Measurements from ENCODE around the gene NDP.

NDP gene

GRCh38 chrX:43962636-43963035 lies 10.6 kb downstream of the NDP start:
- H3K14ac ChIP-seq (ENCODE audit: low read length in 2 of 2) = no peak overlapping the region
- no peak overlapping the region for H3K27ac ChIP-seq (ENCODE audit: low read length, poor library complexity, severe bottlenecking)
- H3K23ac ChIP-seq (ENCODE audit: low read length in 2 of 2) = no peak overlapping the region
- H3K18ac ChIP-seq (ENCODE audit: low read depth in 1 of 2, low read length in 2 of 2) = no peak overlapping the region
- H3K79me1 ChIP-seq (replicated peaks; ENCODE audit: low read length, poor library complexity, severe bottlenecking) = no peaks in the 10 kb centered on the region
- no peaks in the 10 kb centered on the region for H3K36me3 ChIP-seq (ENCODE audit: control insufficient read depth in 1 of 2, insufficient read depth in 2 of 2, low read depth in 1 of 2, low read length in 2 of 2)
- no peak for DNase-seq
- WGBS = 88% methylated on average over 8 of the region's 9 CpGs
- peaks cover 12% of the 10 kb centered on the region for H3K9me3 ChIP-seq (ENCODE audit: control insufficient read depth, low read length)
- no peak overlapping the region for H2BK15ac ChIP-seq (ENCODE audit: low read depth, poor library complexity, severe bottlenecking)
- H2AFZ ChIP-seq (ENCODE audit: low read depth, low read length) = no peak overlapping the region
- H2BK120ac ChIP-seq (ENCODE audit: low read depth, low read length) = no peak overlapping the region
- H2AK5ac ChIP-seq (ENCODE audit: low read length, severe bottlenecking) = no peak overlapping the region
- no peak overlapping the region for H3K4me3 ChIP-seq (ENCODE audit: insufficient read depth in 1 of 2, low read depth in 1 of 2, low read length in 2 of 2)
- H3K4ac ChIP-seq (ENCODE audit: low read depth in 1 of 2, low read length in 2 of 2) = no peak overlapping the region
- no peaks in the 10 kb centered on the region for H3K4me1 ChIP-seq (ENCODE audit: control insufficient read depth, insufficient read depth, low read depth, low read length)
- no peak overlapping the region for H3K4me2 ChIP-seq (ENCODE audit: low read length, poor library complexity, severe bottlenecking)
- H3K27me3 ChIP-seq (ENCODE audit: control insufficient read depth in 1 of 2, insufficient read depth in 1 of 2, low read length in 2 of 2) = peaks cover 0 to 29% of the 10 kb centered on the region in 2 experiments
- no peak overlapping the region for H4K8ac ChIP-seq (ENCODE audit: low read length)
- no peak overlapping the region for H3K9ac ChIP-seq (ENCODE audit: low read length)
- H2BK5ac ChIP-seq (ENCODE audit: low read depth, low read length, poor library complexity, severe bottlenecking) = no peak overlapping the region
- no peak overlapping the region for H4K91ac ChIP-seq (ENCODE audit: low read length)
- no peak overlapping the region for H2BK12ac ChIP-seq (ENCODE audit: low read length in 2 of 2)

GRCh38 chrX:43961699-43962098 lies 11.5 kb downstream of the NDP start:
- no peak for DNase-seq
- Histone ChIP-seq H3K14ac (ENCODE audit: low read length in 2 of 2) (no peak overlapping the region), H4K91ac (ENCODE audit: low read length) (no peak overlapping the region), H3K4me1 (ENCODE audit: control insufficient read depth, insufficient read depth, low read depth, low read length) (no peaks in the 10 kb centered on the region), H3K27me3 (ENCODE audit: control insufficient read depth in 1 of 2, insufficient read depth in 1 of 2, low read length in 2 of 2) (peaks cover 0 to 21% of the 10 kb centered on the region in 2 experiments), H2BK5ac (ENCODE audit: low read depth, low read length, poor library complexity, severe bottlenecking) (no peak overlapping the region), H2AFZ (ENCODE audit: low read depth, low read length) (no peak overlapping the region), H3K4ac (ENCODE audit: low read depth in 1 of 2, low read length in 2 of 2) (no peak overlapping the region), H3K27ac (ENCODE audit: low read length, poor library complexity, severe bottlenecking) (no peak overlapping the region), H3K23ac (ENCODE audit: low read length in 2 of 2) (no peak overlapping the region), H4K8ac (ENCODE audit: low read length) (no peak overlapping the region), H3K9me3 (ENCODE audit: control insufficient read depth, low read length) (peaks cover 12% of the 10 kb centered on the region), H3K9ac (ENCODE audit: low read length) (no peak overlapping the region), H3K79me1 (replicated peaks; ENCODE audit: low read length, poor library complexity, severe bottlenecking) (no peaks in the 10 kb centered on the region), H2AK5ac (ENCODE audit: low read length, severe bottlenecking) (no peak overlapping the region), H3K4me3 (ENCODE audit: insufficient read depth in 1 of 2, low read depth in 1 of 2, low read length in 2 of 2) (no peak overlapping the region), H3K18ac (ENCODE audit: low read depth in 1 of 2, low read length in 2 of 2) (no peak overlapping the region), H3K4me2 (ENCODE audit: low read length, poor library complexity, severe bottlenecking) (no peak overlapping the region), H2BK120ac (ENCODE audit: low read depth, low read length) (no peak overlapping the region), H2BK15ac (ENCODE audit: low read depth, poor library complexity, severe bottlenecking) (no peak overlapping the region), H3K36me3 (ENCODE audit: control insufficient read depth in 1 of 2, insufficient read depth in 2 of 2, low read depth in 1 of 2, low read length in 2 of 2) (no peaks in the 10 kb centered on the region), H2BK12ac (ENCODE audit: low read length in 2 of 2) (no peak overlapping the region)
- 40% methylated on average over 1 of the region's 2 CpGs for WGBS

GRCh38 chrX:43958529-43958928 lies 14.7 kb downstream of the NDP start:
- Histone ChIP-seq H4K8ac (ENCODE audit: low read length) (no peak overlapping the region), H2BK5ac (ENCODE audit: low read depth, low read length, poor library complexity, severe bottlenecking) (no peak overlapping the region), H3K79me1 (replicated peaks; ENCODE audit: low read length, poor library complexity, severe bottlenecking) (no peaks in the 10 kb centered on the region), H3K4me2 (ENCODE audit: low read length, poor library complexity, severe bottlenecking) (no peak overlapping the region), H3K14ac (ENCODE audit: low read length in 2 of 2) (no peak overlapping the region), H2BK15ac (ENCODE audit: low read depth, poor library complexity, severe bottlenecking) (no peak overlapping the region), H3K36me3 (ENCODE audit: control insufficient read depth in 1 of 2, insufficient read depth in 2 of 2, low read depth in 1 of 2, low read length in 2 of 2) (no peaks in the 10 kb centered on the region), H3K23ac (ENCODE audit: low read length in 2 of 2) (no peak overlapping the region), H3K9me3 (ENCODE audit: control insufficient read depth, low read length) (peaks cover 12% of the 10 kb centered on the region), H4K91ac (ENCODE audit: low read length) (no peak overlapping the region), H2BK12ac (ENCODE audit: low read length in 2 of 2) (no peak overlapping the region), H3K18ac (ENCODE audit: low read depth in 1 of 2, low read length in 2 of 2) (no peak overlapping the region), H3K9ac (ENCODE audit: low read length) (peak overlapping the region; percentile 17), H3K27me3 (ENCODE audit: control insufficient read depth in 1 of 2, insufficient read depth in 1 of 2, low read length in 2 of 2) (peaks cover 0 to 37% of the 10 kb centered on the region in 2 experiments), H2BK120ac (ENCODE audit: low read depth, low read length) (no peak overlapping the region), H2AFZ (ENCODE audit: low read depth, low read length) (no peak overlapping the region), H3K27ac (ENCODE audit: low read length, poor library complexity, severe bottlenecking) (no peak overlapping the region), H2AK5ac (ENCODE audit: low read length, severe bottlenecking) (no peak overlapping the region), H3K4me1 (ENCODE audit: control insufficient read depth, insufficient read depth, low read depth, low read length) (no peaks in the 10 kb centered on the region), H3K4me3 (ENCODE audit: insufficient read depth in 1 of 2, low read depth in 1 of 2, low read length in 2 of 2) (no peak overlapping the region), H3K4ac (ENCODE audit: low read depth in 1 of 2, low read length in 2 of 2) (no peak overlapping the region)
- DNase-seq = peak; percentile 80
- WGBS = 6% methylated on average over 6 of the region's 6 CpGs

DNA sequence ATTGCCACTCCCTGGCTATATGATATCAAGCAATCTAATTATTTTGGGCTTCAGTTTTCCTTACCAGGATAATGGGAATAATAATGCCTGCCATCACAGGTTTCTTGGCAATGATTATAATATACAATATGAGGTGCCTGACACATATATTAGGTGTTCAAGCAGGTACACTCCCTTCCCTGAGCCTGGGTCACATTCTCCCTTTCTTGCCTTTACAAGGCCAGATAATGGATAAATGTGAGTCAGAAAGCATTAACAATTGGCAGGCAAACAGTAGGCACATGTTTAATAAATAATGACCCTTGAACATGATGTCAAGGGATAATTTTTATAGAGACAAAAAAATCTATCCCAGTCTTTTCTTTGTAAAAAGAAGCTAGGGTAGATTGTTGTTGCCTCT lies 17.2 kb downstream of the NDP start:
- Histone ChIP-seq H3K4me3 (ENCODE audit: insufficient read depth in 1 of 2, low read depth in 1 of 2, low read length in 2 of 2) (no peak overlapping the region), H3K4ac (ENCODE audit: low read depth in 1 of 2, low read length in 2 of 2) (no peak overlapping the region), H3K9me3 (ENCODE audit: control insufficient read depth, low read length) (no peaks in the 10 kb centered on the region), H2AK5ac (ENCODE audit: low read length, severe bottlenecking) (no peak overlapping the region), H4K8ac (ENCODE audit: low read length) (no peak overlapping the region), H2BK15ac (ENCODE audit: low read depth, poor library complexity, severe bottlenecking) (no peak overlapping the region), H3K4me2 (ENCODE audit: low read length, poor library complexity, severe bottlenecking) (no peak overlapping the region), H3K9ac (ENCODE audit: low read length) (no peak overlapping the region), H3K36me3 (ENCODE audit: control insufficient read depth in 1 of 2, insufficient read depth in 2 of 2, low read depth in 1 of 2, low read length in 2 of 2) (no peaks in the 10 kb centered on the region), H3K14ac (ENCODE audit: low read length in 2 of 2) (no peak overlapping the region), H4K91ac (ENCODE audit: low read length) (no peak overlapping the region), H2BK5ac (ENCODE audit: low read depth, low read length, poor library complexity, severe bottlenecking) (no peak overlapping the region), H3K27ac (ENCODE audit: low read length, poor library complexity, severe bottlenecking) (no peak overlapping the region), H2BK120ac (ENCODE audit: low read depth, low read length) (no peak overlapping the region), H3K79me1 (replicated peaks; ENCODE audit: low read length, poor library complexity, severe bottlenecking) (no peaks in the 10 kb centered on the region), H2AFZ (ENCODE audit: low read depth, low read length) (no peak overlapping the region), H3K4me1 (ENCODE audit: control insufficient read depth, insufficient read depth, low read depth, low read length) (no peaks in the 10 kb centered on the region), H3K27me3 (ENCODE audit: control insufficient read depth in 1 of 2, insufficient read depth in 1 of 2, low read length in 2 of 2) (peaks cover 0 to 44% of the 10 kb centered on the region in 2 experiments), H3K23ac (ENCODE audit: low read length in 2 of 2) (no peak overlapping the region), H3K18ac (ENCODE audit: low read depth in 1 of 2, low read length in 2 of 2) (no peak overlapping the region), H2BK12ac (ENCODE audit: low read length in 2 of 2) (no peak overlapping the region)
- no peak for DNase-seq
